NCI-H2107 (cell line): Measurements from ENCODE around the gene FAM177B.

ENCODE experiments used
- DNase-seq: peaks from one replicate; lab custom pipeline; 2025; lab: John Stamatoyannopoulos, UW

Gene FAM177B

DNA sequence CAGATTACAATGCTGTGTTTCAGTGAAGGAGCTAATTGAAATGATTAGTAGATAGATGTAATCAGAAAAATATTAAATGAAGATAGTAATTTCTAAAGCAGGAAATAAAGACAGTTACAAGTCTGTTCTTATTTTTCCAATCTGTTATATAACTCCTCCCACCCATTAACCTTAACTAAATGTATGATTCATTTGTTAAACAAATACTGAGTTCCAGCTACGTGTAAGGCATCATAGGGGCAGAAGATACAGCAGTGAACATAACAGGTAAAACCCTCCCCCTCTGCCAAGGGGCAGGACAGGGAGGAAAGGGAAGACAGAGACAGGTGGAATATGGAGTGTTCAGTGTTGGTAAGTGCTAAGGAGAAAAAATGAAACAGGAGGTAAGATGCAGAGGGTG lies at the start of gene FAM177B:
TSS of gene FAM177B (plus strand) at position 231 of the 400 bp plus-strand sequence. CDS start 9,344 bp downstream, outside the sequence.
- no peak for DNase-seq

DNA sequence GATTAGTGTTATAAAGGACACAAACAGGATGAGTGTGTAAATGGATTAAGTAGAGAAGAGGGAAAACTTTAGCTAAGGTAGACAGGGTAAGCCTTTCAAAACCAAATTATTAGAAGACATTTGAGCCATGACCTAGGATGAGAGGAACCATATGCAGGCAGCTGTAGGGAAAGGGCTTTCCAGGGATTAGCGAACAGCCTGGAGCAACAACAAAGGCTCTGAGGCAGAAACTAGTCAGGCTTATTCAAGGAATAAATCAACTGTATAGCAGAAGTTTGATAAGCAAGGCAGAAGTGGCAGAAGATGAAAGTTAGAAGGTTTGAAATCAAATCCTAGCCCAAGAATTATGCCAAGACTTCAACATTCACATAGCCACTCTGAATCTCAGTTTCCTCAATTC lies 46.0 kb upstream of the FAM177B start:
- DNase-seq: no peak

DNA sequence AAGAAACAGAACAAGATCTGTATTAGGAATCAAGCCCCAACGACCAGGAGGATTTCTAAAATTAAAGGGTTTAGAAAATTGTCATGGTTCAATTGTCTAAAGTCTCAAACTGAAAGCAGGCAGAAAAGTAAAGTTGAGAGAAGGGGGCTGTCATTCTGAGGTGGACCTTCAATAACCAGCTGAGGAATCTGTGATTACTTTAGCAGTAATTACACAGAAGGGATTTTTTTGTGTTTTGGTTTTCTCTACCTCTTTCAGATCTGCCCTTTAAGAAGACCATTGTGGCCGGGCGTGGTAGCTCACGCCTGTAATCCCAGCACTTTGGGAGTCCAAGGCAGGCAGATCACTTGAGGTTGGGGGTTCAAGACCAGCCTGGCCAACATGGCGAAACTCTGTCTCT lies 42.1 kb upstream of the FAM177B start:
- DNase-seq: no peak

DNA sequence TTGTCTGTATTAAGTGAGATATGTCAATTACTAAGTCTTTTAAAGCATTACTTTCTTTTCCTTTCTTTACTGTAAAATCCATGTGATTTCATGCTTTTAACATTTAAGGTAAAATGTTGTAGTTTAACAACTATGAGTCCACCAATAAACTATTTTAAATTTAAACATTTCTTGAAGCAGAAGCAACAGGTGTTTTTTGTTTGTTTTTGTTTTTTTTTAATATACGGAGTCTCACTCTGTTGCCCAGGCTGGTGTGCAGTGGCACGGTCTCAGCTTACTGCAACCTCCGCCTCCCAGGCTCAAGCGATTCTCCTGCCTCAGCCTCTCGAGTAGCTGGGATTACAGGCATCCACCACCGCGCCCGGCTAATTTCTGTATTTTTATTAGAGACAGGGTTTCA lies 40.3 kb upstream of the FAM177B start:
- DNase-seq: no peak

DNA sequence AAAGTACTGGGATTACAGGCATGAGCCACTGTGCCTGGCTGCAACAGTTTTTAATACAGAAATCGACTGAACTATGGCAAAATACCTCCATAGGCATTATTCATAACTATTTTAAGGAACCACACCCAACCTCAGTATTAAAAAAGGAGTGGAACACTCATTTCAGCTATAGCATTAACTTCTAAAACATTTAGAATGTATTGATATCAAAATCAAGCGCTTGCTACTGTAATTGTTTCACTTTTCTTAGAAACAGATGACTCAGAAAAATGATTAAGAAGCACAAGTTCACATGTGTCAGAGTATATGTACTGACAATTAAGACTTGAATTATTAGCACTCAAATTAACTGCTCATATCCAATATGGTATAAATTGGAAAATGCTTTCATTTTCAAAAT lies 39.8 kb upstream of the FAM177B start:
- DNase-seq: no peak

DNA sequence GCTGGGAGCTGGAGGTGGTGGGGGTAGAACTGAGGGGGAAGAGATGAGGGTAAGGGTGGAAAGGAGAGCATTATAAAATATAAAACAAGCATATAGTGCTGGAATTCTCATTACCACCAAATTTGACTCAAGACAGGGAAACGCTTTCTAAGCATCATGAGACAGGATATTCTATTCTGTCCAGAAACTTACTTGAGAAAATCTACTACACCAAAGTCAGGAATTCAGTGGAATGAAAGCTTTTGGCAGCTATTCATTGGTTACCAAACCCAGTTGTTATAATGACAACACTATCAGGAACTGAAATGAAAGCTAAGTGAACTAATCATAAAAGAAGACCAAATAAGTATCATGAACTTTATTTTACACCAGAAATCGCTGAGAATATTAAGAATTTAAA lies 39.2 kb upstream of the FAM177B start:
- DNase-seq: no peak

DNA sequence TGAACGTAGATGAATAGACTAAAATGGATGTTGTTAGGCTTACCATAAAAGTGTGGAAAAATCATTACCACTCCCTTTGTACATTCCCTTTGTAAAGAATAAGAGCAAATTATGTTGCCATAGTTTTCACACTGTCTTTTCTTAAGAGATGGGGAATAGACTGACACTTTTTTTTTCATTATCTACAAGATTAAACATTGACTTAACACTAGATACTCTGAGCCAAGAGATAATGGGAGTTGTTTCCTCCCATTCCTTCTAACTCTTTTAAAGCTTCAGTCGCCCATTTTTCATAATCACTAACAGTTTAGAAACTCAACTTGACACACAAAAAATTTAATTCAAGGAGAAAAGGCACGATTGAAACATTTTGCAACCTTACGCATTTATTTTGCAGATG lies 34.8 kb upstream of the FAM177B start:
- no peak for DNase-seq

DNA sequence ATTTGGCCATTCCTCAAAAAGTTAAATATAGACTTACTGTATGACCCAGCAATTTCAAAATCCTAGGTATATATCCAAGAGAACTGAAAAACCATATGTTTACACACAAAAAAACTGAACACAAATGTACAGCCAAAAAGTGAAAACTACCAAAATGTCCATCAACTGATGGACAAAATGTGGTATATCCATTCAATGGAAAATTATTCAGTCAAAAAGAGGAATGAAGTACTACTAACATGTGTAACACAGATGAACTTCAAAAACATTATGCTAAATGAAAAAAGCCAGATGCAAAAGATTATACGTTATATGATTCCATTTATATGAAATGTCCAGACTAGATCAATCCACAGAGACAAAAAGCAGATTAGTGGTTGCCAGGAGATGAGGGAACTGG lies 32.7 kb upstream of the FAM177B start:
- no peak for DNase-seq

DNA sequence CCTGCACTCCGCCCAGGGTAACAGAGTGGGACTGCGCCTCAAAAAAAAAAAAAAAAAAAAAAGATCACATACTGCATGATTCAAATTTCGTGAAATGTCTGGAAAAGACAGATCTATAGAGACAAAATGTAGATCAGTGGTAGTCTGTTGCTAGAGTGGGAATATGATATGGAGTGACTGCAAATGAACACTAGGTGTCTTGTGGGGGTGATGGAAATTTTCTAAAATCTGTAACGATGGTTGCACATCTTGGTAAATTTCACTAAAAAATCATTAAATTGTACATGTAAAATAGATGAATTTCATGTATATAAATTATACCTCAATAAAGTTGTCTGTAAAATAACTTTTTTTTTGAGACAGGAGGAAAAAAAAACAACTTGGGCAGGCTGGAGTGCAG lies 30.2 kb upstream of the FAM177B start:
- no peak for DNase-seq

DNA sequence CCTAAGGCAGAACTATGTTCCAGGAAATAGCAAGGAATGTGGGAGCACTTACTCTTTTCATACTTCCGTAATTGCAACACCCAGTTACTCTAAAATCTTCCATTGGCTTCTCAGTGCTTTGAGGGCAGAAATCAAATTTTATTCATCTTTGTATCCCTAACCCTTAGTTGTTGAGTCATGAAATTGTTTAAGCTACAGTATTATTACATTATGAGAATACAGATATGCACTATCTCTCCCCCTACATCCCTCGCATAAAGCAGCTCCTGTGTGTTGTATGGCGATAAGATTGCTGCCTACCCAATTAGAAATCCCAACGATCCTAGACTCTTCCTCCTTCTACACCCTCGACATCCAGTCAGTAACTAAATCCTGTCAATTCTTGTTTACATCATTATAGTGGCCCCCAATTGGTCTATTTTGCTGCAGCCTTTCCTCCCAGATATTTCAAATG lies 27.3 kb upstream of the FAM177B start:
- no peak for DNase-seq

DNA sequence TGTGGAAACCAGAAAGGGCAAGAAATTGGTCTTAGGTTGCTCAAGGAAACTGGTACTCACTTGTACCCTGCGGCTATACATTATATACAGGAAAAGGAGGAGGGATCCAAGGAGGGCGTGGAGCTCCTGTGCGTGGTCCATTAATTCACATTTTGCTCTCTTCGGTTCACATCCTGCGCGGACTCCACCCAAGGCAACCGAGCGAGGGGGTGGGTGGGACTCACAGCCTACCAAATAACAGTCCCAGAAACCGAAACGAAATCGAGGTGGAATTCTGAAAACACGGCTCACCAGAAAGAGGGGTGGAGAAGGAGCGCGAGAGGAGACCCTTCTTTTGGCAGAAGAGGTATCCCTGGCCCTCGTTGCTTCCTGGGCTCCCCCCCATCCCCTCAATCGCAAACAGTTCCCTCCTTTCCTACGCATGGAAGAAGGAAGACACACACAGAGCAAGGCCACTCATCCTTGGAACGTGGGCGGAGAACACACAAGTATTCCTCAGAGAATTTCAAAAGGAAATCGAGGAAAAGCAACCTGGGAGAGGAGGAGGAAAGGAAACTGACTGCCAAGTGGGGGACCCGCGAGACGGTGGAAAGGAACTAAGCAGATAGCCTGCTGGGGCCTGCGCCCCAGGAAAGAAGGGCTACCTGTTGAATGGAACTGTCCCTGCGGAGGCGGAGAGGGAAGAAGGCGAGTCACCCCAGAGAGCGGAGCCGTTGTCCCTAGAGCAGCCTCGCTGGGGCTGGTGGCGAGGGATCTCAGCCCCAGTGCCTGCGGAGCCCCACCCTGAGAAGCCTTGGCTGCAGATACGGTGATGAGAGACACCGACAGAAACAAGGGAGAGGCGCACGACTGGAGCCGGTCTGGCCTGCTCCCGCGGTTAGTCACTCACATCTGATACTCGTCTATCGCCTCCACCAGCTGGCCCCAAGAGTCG lies 25.4 kb upstream of the FAM177B start:
- peak; percentile 27 for DNase-seq

DNA sequence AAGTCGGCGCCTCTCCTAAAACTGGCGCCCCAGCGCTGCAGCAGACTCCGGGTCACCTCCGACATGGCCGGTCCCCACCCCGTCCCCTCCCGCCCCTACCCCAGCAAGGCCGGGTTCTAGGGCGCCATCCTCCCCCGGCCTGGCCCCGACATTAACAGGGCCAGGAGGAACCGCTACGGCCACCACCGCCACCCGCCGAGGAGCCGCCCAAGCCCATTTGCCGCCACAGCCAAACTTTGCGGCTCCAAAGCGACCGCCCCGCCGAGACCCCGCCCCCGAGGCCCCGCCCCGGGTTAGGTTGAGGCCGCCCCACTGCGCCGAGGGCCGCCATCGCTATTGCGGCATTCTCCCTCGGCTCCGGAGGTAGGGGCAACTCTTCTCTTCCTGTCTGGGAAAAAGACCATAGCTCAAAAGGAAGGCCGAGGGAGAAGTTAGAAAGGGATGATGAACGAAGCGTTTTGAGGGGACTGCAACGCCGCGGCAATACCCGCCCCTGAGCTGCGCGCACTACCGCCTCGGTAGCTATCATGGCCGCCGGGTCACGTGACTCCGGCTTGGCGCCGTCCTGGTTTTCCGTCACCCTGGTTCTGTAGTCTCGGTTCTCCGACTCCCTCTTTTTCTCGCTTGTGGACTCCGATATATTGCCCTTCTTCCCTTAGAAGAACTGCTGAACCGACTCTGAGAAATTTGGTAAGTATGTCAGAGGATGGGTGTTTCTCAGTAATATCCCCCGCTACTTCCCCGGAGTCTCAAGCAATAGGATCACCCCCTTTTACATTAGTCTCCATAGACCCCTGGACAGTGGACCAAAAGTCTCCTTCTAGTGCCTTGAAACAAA lies 24.5 kb upstream of the FAM177B start, which contains the start of the genes AIDA and BROX:
TSS of gene AIDA (minus strand) at position 239 of the 838 bp plus-strand sequence. CDS start at position 65, 174 bp downstream.
TSS of gene BROX (plus strand) at position 312 of the 838 bp plus-strand sequence. CDS start 3,136 bp downstream, outside the sequence.
- peak; percentile 86 for DNase-seq

DNA sequence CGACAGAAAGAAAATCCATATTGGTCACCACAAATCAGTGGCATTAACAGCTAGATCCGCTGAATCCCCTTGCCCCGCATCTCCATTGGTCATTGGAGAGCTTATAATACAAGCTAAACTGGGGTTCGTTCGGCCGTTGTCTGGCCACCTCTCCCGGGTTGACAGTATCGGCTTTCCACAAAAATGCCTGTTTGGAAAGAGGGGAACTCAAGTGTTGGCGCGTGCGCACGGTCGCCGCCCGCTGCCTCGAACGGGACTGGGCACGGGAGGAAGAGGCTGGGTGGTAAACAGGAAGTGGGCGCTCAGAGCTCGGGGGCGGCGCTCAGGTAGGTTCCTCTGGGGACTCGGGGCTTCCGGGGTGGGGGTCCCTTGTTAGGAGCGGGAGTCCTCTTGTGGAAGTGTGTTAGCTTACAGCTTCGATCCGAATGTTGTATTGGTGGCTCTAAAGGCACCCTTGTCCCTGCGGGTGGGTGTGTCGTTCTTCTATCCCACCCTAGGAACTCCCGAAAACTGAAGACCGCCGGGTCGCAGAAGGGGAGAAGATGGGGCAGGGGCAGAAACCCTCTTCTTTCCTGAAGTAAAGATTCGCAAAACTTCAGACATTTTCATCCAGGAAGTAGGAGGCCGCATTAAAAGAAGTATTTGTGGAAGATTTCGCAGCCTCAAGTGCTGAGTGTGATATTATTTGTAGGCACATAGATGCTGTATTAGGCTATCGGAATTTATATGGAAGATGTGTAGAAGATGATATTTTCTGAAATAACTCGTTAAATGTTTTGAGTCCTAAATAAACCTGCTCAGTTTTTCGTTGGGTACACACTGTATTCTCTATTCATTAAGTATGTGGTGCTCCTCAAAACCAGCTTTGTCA lies 23.7 kb upstream of the FAM177B start:
- peak; percentile 96 for DNase-seq

DNA sequence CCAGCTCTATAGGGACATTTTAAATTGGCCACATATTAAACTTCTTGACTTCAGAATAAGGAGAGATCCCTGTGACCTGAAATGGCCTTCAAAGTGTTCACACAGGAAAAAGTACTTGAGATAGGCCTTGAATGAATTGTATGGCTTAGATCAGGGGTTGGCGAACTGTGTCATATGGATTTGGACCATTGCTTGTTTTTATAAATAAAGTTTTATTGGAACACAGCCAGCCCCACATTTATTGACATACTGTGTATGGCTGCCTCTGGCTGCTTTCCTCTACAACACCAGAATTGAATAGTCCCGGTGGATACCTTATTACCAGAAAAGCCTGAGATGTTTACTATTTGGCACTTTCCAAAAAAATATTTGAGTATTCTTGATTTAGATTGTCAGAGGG lies 20.6 kb upstream of the FAM177B start:
- DNase-seq: no peak

DNA sequence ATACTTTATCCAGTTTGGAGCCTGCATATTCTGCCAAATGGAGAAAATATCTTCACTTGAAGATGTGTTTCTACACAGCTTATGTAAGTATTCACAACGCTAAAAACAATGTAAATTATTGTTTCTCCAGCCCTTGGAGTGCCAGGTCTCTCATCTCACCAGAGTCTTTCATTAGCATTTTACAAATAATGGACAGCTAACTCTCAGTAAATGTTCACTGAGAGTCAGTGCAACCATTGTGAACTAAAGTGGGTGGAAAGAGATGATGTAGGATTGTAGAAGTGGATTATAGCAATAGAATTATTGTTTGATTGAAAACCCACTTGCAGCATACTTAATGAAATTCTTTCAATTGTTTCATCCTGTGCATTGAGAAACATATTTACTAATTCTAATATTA lies 8.3 kb upstream of the FAM177B start:
- no peak for DNase-seq

DNA sequence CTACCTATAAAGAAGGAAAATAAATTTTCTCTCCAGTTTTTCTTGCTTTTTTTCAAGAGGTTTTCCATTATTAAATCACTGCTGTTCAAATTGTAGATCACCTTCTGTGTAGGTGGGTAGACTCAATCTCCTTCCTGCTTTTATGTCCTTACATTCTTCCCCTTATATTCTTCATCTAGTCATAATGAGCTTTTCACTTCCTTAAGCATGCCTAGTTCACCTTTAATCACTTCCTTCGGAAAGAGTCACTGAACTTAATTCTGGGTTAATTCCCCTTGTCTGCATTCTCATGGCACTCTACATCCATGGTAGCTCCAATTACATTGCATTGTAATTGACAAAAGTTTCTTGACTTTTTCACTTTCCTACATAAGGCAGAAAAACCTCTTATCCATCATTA lies 6.1 kb upstream of the FAM177B start:
- no peak for DNase-seq

DNA sequence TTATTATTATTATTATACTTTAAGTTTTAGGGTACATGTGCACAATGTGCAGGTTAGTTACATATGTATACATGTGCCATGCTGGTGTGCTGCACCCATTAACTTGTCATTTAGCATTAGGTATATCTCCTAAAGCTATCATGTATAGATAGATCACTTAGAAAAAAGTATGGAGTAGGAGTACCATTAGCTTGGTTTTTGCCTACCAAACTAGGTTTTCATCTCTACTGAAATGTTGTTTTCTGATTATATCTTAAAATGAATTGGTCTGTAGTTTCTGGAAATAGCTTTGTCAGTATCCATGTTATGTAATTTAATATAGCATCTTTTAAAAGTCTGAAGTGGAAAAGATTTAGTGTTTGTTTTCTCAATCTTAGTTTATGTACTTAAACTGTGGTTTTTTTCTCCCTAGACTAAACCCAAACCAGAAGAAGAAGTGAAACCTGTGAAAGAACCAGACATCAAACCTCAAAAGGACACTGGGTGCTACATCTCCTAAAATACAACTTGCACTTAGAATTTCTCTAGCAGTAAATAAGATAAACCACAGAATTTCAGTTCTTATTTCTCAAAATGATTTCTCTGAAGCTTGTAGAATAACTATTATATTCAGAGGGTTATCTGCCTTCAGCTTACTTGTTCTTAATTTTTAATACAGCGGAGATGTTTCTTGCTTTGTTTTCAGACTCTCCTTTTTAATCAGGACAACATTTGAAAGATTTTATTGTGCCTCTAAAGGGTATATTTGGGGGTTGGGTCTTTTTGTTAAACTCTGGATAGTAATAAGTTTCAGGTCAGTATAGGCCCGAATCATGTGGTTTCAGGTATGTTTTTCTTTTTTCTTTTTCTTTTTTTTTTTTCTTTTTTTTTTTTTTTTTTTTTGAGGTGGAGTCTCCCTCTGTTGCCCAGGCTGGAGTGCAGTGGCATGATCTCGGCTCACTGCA lies 4.5 kb upstream of the FAM177B start:
- no peak for DNase-seq

DNA sequence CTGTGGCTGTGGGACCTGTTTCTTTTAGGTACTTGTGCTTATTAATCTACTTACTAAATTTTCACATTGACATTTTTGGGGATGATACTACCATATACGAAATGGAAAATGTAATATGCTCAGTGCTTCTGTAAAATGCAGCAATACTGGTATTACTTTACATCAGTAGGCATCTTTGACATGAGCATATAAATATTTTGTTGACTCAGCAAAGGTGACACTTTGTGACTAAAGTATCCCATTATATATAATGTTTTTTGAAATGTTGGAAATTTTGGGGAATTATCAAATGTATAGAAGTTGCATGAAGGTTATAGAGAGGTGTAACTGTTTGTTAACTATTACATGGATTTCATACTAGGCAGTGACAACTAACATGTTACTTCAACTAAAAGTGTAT lies 2.3 kb upstream of the FAM177B start:
- DNase-seq: no peak

DNA sequence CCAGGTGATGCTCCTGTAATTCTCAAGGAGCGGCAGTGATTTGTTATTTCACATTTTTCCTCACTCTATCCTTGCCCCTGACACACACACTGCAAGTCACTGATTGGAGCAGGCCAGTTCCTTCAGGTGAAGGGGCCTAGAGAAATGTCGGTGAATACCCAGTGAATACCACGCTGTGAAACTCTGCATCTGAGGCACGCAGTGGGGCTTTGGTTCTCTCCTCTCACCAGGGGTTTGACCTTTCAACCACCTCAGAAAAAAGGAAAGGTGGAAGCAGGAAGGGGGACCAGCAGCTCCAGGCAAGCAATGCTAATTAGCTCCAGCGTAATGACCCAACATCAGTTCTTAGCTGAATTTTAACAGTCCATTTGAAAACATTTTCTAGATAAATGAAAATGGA lies 532 bp upstream of the FAM177B start:
- DNase-seq: no peak

DNA sequence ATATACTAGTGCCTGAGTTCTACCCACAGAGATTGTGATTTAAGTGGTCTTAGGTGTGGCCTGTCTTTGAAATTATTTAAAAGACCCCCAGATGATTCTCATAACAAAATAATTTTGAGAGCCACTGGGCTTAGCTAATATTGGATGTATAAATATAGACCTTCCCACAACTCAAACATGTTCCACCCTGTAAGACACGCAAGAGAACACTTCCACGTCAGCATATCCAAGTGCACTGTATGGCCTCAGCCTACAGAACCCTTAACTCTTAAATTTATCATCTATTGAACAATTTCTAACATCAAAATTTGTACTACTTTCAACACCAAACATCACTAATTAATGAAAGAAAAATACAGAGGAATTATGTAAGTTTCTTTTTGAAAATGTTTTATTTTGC lies 2.5 kb downstream of the FAM177B start:
- DNase-seq: no peak

DNA sequence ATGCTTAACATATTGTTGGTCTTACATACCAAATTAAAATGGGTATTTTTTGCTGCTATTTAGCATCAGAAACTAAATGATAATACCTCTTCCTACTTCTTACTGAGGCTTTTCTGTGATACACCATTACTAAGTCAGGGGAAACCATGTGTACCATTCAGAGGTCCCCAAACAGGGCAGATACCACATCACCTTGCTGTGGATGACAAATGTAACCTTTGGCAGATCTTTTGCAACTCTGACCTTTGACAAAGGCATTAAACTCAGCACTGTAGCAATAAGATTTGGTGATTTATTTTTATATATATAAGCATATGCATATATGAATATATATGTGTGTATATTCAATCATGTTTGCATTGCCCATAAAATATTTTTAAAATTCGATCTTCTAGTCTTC lies 2.9 kb downstream of the FAM177B start:
- no peak for DNase-seq
